ENCODE data around the gene KRTAP4-3.

- no peak for TF ChIP-seq ZNF17 (CRISPR knock-in tag; IDR thresholded peaks at IDR 0.05)
- TF ChIP-seq CEBPG (CRISPR knock-in tag; IDR thresholded peaks at IDR 0.05), result no peak
- no peak for TF ChIP-seq RFX5 (IDR thresholded peaks at IDR 0.05; ENCODE audit: low read depth, low read length)
- no peak for TF ChIP-seq SRF (IDR thresholded peaks at IDR 0.05; ENCODE audit: low read depth, low read length)
- TF ChIP-seq BCLAF1 (IDR thresholded peaks at IDR 0.05), result no peak
- TF ChIP-seq GLI4 (CRISPR knock-in tag; IDR thresholded peaks at IDR 0.05; ENCODE audit: borderline replicate concordance), result no peak
- TF ChIP-seq CTCF (CRISPR knock-in tag; IDR thresholded peaks at IDR 0.05), result no peak
- no peak for TF ChIP-seq ZZZ3 (CRISPR knock-in tag; IDR thresholded peaks at IDR 0.05; ENCODE audit: borderline replicate concordance)
- TF ChIP-seq ZNF746 (CRISPR knock-in tag; IDR thresholded peaks at IDR 0.05), result no peak
These were observed 33.9 kb downstream of the KRTAP4-3 start for GRCh38 chr17:41133880-41134735.

Measured in HepG2 (cell line).